HepG2 (cell line): ENCODE data around the gene XG. TPM values are rescaled to one million over a fixed set of nuclear protein-coding genes. Genes with fewer than 3 reads are reported as not detected.

Experiments used
- ATAC-seq: fragments of 200-7000 bp; cut with Tn5 transposase; 3 replicates; pipeline ENCODE4 v1.9.1; 2020; ENCODE audit warnings: mild to moderate bottlenecking, moderate library complexity
- BruUV-seq: library from RNA; stranded (reverse); fragments of 400-500 nt; replicated peaks from 2 replicates; lab custom pipeline; 2021; lab: Mats Ljungman, UMichigan
- CTCF ChIA-PET: fragments of 300-600 bp; formaldehyde crosslinking; extraction: SDS; loops from one replicate; lab custom pipeline; 2021; ENCODE audit warnings: low total read pairs, inconsistent platforms, low intra/inter-chr PET ratio; lab: Yijun Ruan, JAX
- POLR2A ChIA-PET: fragments of 350-600 bp; sonication (Branson Sonifier 250); formaldehyde crosslinking; loops from one replicate; lab custom pipeline; 2020; ENCODE audit warnings: antibody characterized with exemption, inconsistent platforms; lab: Yijun Ruan, JAX
- DNase-seq: peaks from one replicate; pipeline ENCODE4 v3.0.0-alpha.2; 2015; ENCODE audit warnings: low spot score
- FAIRE-seq: peaks from 3 replicates; lab custom pipeline; 2011; peaks lifted over from hg19 to GRCh38; lab: Jason Lieb, UNC
- H2AFZ ChIP-seq: one replicate; pipeline ENCODE4 v1.6.1; 2011; ENCODE audit warnings: low read length, inconsistent platforms
- H3K27ac ChIP-seq: fragments of 300-600 bp; 3 replicates; pipeline ENCODE4 v1.8.0; 2011; ENCODE audit warnings: mixed run types, mild to moderate bottlenecking, mixed read lengths, low read length, inconsistent platforms; ENCODE audit not compliant: insufficient read depth; ENCODE audit errors: extremely low read length
- H3K27me3 ChIP-seq, 2 experiments: fragments of 200-600 bp in 1 of 2; 2 replicates in 1 of 2; 3 replicates in 1 of 2; pipeline versions ENCODE4 v1.6.0 to v1.8.0; 2011; ENCODE audit warnings: low read length in 2 of 2, mild to moderate bottlenecking in 2 of 2, moderate library complexity in 2 of 2, inconsistent platforms in 1 of 2; ENCODE audit not compliant: insufficient read depth in 2 of 2, control insufficient read depth in 1 of 2
- H3K36me3 ChIP-seq, 2 experiments: fragments of 200-600 bp in 1 of 2; replicated peaks in 1 of 2; 2 replicates in 1 of 2; 3 replicates in 1 of 2; pipeline versions ENCODE4 v1.5.1 to v1.8.0; 2011; ENCODE audit warnings: low read length in 2 of 2, inconsistent platforms in 1 of 2; ENCODE audit not compliant: insufficient read depth in 2 of 2, control insufficient read depth in 1 of 2
- H3K4me1 ChIP-seq: 2 replicates; pipeline ENCODE4 v1.5.1; 2012; ENCODE audit warnings: low read length, inconsistent platforms; ENCODE audit not compliant: insufficient read depth
- H3K4me2 ChIP-seq: 2 replicates; pipeline ENCODE4 v1.6.0; 2011; ENCODE audit warnings: low read depth, low read length, inconsistent platforms
- H3K4me3 ChIP-seq, 3 experiments: fragments of 200-600 bp in 1 of 3; sonication (generic), shearing (Covaris generic) in 1 of 3; replicated peaks in 1 of 3; 2 replicates each; pipeline ENCODE4 v1.5.1; 2011 to 2016; ENCODE audit warnings: low read length in 3 of 3, inconsistent platforms in 2 of 3, low read depth in 2 of 3, mild to moderate bottlenecking in 2 of 3, control low read depth in 1 of 3, mixed read lengths in 1 of 3; ENCODE audit not compliant: insufficient read depth in 1 of 3
- H3K79me2 ChIP-seq: one replicate; pipeline ENCODE4 v1.6.1; 2011; ENCODE audit warnings: low read length, inconsistent platforms; ENCODE audit not compliant: insufficient read depth
- H3K9ac ChIP-seq: 2 replicates; pipeline ENCODE4 v1.6.0; 2011; ENCODE audit warnings: mild to moderate bottlenecking, low read depth, low read length, inconsistent platforms; ENCODE audit not compliant: insufficient read depth
- H3K9me3 ChIP-seq: 2 replicates; pipeline ENCODE4 v1.5.1; 2012; ENCODE audit warnings: mild to moderate bottlenecking, low read length
- H4K20me1 ChIP-seq: 2 replicates; pipeline ENCODE4 v1.6.0; 2011; ENCODE audit warnings: inconsistent platforms, mild to moderate bottlenecking, low read length, moderate library complexity; ENCODE audit not compliant: insufficient read depth
- CBX2 ChIP-seq, 2 experiments: fragments of 200-600 bp in 1 of 2; sonication (generic); formaldehyde crosslinking in 1 of 2; IDR thresholded peaks; 2 replicates each; pipeline versions ENCODE4 v1.7.0 to v1.8.1; 2018 to 2022; ENCODE audit warnings: low read depth in 2 of 2, low read length in 1 of 2, mild to moderate bottlenecking in 1 of 2, missing genetic modification reagents in 1 of 2
- EHMT2 ChIP-seq: fragments of 200-600 bp; sonication (generic); IDR thresholded peaks from 2 replicates; pipeline ENCODE4 v1.7.0; 2017; ENCODE audit warnings: antibody characterized with exemption, low read depth, low read length, borderline replicate concordance
- HNRNPK ChIP-seq: fragments of 200-400 bp; formaldehyde crosslinking; IDR thresholded peaks from 2 replicates; pipeline ENCODE4 v1.6.1; 2018; ENCODE audit warnings: low read length, low read depth, moderate library complexity, mild to moderate bottlenecking; ENCODE audit not compliant: poor library complexity, severe bottlenecking
- JUN ChIP-seq: sonication (generic); formaldehyde crosslinking; IDR thresholded peaks from 2 replicates; pipeline ENCODE4 v1.4.0; 2020; ENCODE audit warnings: mild to moderate bottlenecking, missing genetic modification reagents
- PRMT3 ChIP-seq: sonication (generic); formaldehyde crosslinking; IDR thresholded peaks from 2 replicates; pipeline ENCODE4 v1.8.1; 2022; ENCODE audit warnings: low read depth, mild to moderate bottlenecking, moderate library complexity, missing genetic modification reagents, borderline replicate concordance
- SNAI1 ChIP-seq: sonication (generic); formaldehyde crosslinking; IDR thresholded peaks from 2 replicates; pipeline ENCODE4 v1.5.0; 2020; ENCODE audit warnings: mild to moderate bottlenecking, missing genetic modification reagents, borderline replicate concordance
- SRSF9 ChIP-seq: fragments of 200-400 bp; formaldehyde crosslinking; IDR thresholded peaks from 2 replicates; pipeline ENCODE4 v1.6.1; 2018; ENCODE audit warnings: borderline replicate concordance, mild to moderate bottlenecking, low read depth, low read length; ENCODE audit not compliant: insufficient read depth, poor library complexity, severe bottlenecking
- TBP ChIP-seq: sonication (generic); formaldehyde crosslinking; IDR thresholded peaks from 2 replicates; pipeline ENCODE4 v1.5.0; 2020; ENCODE audit warnings: missing genetic modification reagents
- ZBTB21 ChIP-seq: sonication (generic); formaldehyde crosslinking; IDR thresholded peaks from 2 replicates; pipeline ENCODE4 v1.4.0; 2020; ENCODE audit warnings: missing genetic modification reagents
- ZKSCAN1 ChIP-seq: fragments of 150-350 bp; IDR thresholded peaks from 2 replicates; pipeline ENCODE4 v1.6.1; 2014; ENCODE audit warnings: low read length
- ZNF781 ChIP-seq: sonication (generic); formaldehyde crosslinking; IDR thresholded peaks from 2 replicates; pipeline ENCODE4 v1.5.1; 2020; ENCODE audit warnings: borderline replicate concordance, mild to moderate bottlenecking, missing genetic modification reagents; ENCODE audit errors: not compliant biosample characterization
- WGBS: methylation state at CpG from one replicate; pipeline ENCODE4 v1.1.6; 2017; ENCODE audit warnings: low lambda C conversion rate; 5-methylcytosine and 5-hydroxymethylcytosine counted together
- in situ Hi-C: cut with HindIII; loops from 2 replicates; pipeline ENCODE4 v1.10.0; 2017; ENCODE audit warnings: low pct_unique_long_range_greater_than_20kb; ENCODE audit not compliant: extremely low pct_ligation_motif_present
- intact Hi-C: fragments of 100-400 bp; cut with micrococcal nuclease; formaldehyde crosslinking; loops from one replicate; pipeline ENCODE4 v1.10.0; 2022; ENCODE audit not compliant: unreplicated experiment
- polyA plus RNA-seq, 8 experiments: library from polyadenylated mRNA; depleted of rRNA in 3 of 8; stranded (reverse) in 7 of 8; unstranded in 1 of 8; fragments of >200 nt; fragmentation: Illumina TruSeq in 4 of 8; extraction: Trizol in 4 of 8; gene quantifications; 2 replicates each; pipeline versions ENCODE4 v1.2.1 to v1.2.3, GENCODE V29; 2011 to 2016; ENCODE audit warnings: low read depth in 4 of 8, missing spikeins in 1 of 8, mixed read lengths in 1 of 8; ENCODE audit not compliant: insufficient read depth in 1 of 8
- total RNA-seq, 5 experiments: library from RNA; depleted of rRNA; stranded (reverse); fragments of >200 nt; fragmentation: Illumina TruSeq; extraction: Trizol; gene quantifications; 2 replicates each; pipeline ENCODE4 v1.2.3, GENCODE V29; 2016; ENCODE audit warnings: low read depth in 1 of 5
- TF ChIP-seq, protein P1 (sequence below): sonication (generic); formaldehyde crosslinking; IDR thresholded peaks from 2 replicates; pipeline ENCODE4 v1.5.0; 2020; ENCODE audit warnings: missing genetic modification reagents
- TF ChIP-seq, protein P2 (sequence below): IDR thresholded peaks from 2 replicates; pipeline ENCODE4 v1.6.1; 2012; ENCODE audit warnings: low read length, improper control_type of control experiment
- TF ChIP-seq, protein P3 (sequence below): sonication (generic); formaldehyde crosslinking; IDR thresholded peaks from 2 replicates; pipeline ENCODE4 v1.8.0; 2022; ENCODE audit warnings: missing genetic modification reagents, low read depth, mild to moderate bottlenecking, borderline replicate concordance

XG gene
- total and polyA plus RNA-seq, 2 of the 13 experiments (the other 11 are each of a cell fraction or from before 2014, with no cell fraction given), result not detected

DNA sequence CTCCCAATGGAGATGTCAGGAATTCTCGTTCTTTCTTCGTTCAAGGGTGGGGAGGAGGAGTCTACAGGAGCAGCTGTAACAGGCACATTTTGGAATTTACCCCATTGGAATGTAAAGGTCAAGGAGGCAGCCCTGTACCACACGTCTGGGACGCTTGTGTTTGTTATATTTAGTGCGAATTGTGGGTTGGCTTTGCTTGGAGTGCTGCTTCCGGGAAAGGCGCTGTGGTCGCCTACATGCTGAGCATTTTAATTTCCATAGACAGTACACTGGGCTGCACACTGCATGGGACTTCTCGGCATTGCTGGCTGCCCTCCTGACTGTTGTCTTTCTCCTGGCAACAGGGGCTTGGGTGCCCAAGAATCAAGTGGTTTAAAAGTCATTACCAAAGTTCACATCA is 89.7 kb downstream of the XG start:
- H2AFZ ChIP-seq, result no peak overlapping the region
- intact Hi-C loops (no loop called here), in situ Hi-C loops (no loop called here)
- H4K20me1 ChIP-seq, result no peaks in the 10 kb centered on the region
- no peak overlapping the region for H3K4me2 ChIP-seq
- ChIA-PET POLR2A (no interaction called here), CTCF (no interaction called here)
- no peak for TF ChIP-seq PRMT3
- no peak for TF ChIP-seq ZBTB21 (CRISPR knock-in tag)
- no peak for TF ChIP-seq TBP
- H3K27ac ChIP-seq, result no peak overlapping the region
- no peak for DNase-seq
- H3K27me3 ChIP-seq, result no peaks in the 10 kb centered on the region
- ATAC-seq, result no peak
- no peak for FAIRE-seq
- no peaks in the 10 kb centered on the region for H3K9me3 ChIP-seq
- BruUV-seq, result no TSS peak
- 93% methylated on average over 8 of the region's 9 CpGs for WGBS
- no peaks in the 10 kb centered on the region for H3K4me1 ChIP-seq
- H3K36me3 ChIP-seq, result peaks cover 0 to 1% of the 10 kb centered on the region in 2 experiments; a peak in 2 of 5 replicates
- H3K79me2 ChIP-seq, result no peaks in the 10 kb centered on the region
- no peak overlapping the region for H3K4me3 ChIP-seq
- H3K9ac ChIP-seq, result no peak overlapping the region

DNA sequence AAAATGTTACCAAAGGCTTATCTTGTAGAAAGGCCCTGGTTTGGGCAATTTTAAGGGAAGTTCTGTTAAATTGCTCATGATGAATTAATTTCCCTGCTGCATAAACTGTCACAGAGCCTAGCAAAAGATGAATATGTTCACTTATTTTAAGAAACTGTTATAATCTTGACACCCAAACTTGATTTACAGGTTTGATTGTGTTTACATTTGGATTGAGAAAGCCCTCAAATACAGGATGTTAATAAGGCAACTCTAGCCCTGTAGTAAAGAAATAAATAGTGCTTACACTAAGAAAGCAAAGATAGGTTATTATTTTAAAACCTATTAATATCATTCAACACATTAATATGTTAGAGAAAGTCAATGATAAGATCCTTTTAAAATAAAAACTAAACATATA is 95.2 kb downstream of the XG start:
- ChIA-PET POLR2A (no interaction called here), CTCF (no interaction called here)
- H3K36me3 ChIP-seq, result no peaks in the 10 kb centered on the region; a peak in 1 of 5 replicates
- no peak for DNase-seq
- no peak overlapping the region for H3K4me2 ChIP-seq
- no TSS peak for BruUV-seq
- no peak overlapping the region for H3K4me3 ChIP-seq
- peaks cover 17% of the 10 kb centered on the region for H3K4me1 ChIP-seq
- in situ Hi-C loops, result no loop called here
- H3K27ac ChIP-seq, result no peak overlapping the region
- H3K9me3 ChIP-seq, result no peaks in the 10 kb centered on the region
- intact Hi-C loops, result no loop called here
- H4K20me1 ChIP-seq, result no peaks in the 10 kb centered on the region
- no peaks in the 10 kb centered on the region for H3K27me3 ChIP-seq
- H2AFZ ChIP-seq, result no peak overlapping the region
- H3K79me2 ChIP-seq, result no peaks in the 10 kb centered on the region
- ATAC-seq, result no peak
- FAIRE-seq, result no peak
- no peak overlapping the region for H3K9ac ChIP-seq
- TF ChIP-seq ZNF781 (CRISPR knock-in tag) (no peak), SRSF9 (no peak), CBX2 (IDR thresholded peaks at IDR 0.05; ENCODE audit: low read depth, low read length) (no peak), CBX2 (CRISPR knock-in tag; IDR thresholded peaks at IDR 0.05; ENCODE audit: low read depth) (no peak), EHMT2 (no peak), ZKSCAN1 (no peak), JUN (CRISPR knock-in tag) (no peak), HNRNPK (no peak), SNAI1 (CRISPR knock-in tag) (no peak)
- TF ChIP-seq, protein P1, sequence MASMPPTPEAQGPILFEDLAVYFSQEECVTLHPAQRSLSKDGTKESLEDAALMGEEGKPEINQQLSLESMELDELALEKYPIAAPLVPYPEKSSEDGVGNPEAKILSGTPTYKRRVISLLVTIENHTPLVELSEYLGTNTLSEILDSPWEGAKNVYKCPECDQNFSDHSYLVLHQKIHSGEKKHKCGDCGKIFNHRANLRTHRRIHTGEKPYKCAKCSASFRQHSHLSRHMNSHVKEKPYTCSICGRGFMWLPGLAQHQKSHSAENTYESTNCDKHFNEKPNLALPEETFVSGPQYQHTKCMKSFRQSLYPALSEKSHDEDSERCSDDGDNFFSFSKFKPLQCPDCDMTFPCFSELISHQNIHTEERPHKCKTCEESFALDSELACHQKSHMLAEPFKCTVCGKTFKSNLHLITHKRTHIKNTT (CRISPR knock-in tag), result no peak
- TF ChIP-seq, protein P2, sequence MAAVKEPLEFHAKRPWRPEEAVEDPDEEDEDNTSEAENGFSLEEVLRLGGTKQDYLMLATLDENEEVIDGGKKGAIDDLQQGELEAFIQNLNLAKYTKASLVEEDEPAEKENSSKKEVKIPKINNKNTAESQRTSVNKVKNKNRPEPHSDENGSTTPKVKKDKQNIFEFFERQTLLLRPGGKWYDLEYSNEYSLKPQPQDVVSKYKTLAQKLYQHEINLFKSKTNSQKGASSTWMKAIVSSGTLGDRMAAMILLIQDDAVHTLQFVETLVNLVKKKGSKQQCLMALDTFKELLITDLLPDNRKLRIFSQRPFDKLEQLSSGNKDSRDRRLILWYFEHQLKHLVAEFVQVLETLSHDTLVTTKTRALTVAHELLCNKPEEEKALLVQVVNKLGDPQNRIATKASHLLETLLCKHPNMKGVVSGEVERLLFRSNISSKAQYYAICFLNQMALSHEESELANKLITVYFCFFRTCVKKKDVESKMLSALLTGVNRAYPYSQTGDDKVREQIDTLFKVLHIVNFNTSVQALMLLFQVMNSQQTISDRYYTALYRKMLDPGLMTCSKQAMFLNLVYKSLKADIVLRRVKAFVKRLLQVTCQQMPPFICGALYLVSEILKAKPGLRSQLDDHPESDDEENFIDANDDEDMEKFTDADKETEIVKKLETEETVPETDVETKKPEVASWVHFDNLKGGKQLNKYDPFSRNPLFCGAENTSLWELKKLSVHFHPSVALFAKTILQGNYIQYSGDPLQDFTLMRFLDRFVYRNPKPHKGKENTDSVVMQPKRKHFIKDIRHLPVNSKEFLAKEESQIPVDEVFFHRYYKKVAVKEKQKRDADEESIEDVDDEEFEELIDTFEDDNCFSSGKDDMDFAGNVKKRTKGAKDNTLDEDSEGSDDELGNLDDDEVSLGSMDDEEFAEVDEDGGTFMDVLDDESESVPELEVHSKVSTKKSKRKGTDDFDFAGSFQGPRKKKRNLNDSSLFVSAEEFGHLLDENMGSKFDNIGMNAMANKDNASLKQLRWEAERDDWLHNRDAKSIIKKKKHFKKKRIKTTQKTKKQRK, result no peak
- TF ChIP-seq, protein P3, sequence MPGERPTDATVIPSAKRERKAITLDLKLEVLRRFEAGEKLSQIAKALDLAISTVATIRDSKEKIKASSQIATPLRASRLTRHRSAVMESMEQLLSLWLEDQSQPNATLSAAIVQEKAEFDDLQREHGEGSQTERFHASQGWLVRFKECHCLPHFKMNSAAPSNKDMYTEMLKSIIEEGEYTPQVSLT (CRISPR knock-in tag), result no peak
